Measurements from ENCODE around the gene TMEM232.

The TMEM232 gene

GRCh38 chr5:110525762-110526161 is 200.7 kb downstream of the TMEM232 start:
- no peak for DNase-seq (ENCODE audit: low read depth in 4 of 4, low spot score in 1 of 4)

- no peak for DNase-seq (ENCODE audit: low read depth in 4 of 4, low spot score in 1 of 4)
These were observed 209.1 kb downstream of the TMEM232 start for GRCh38 chr5:110517396-110517795.

GRCh38 chr5:110514030-110514429 is 212.4 kb downstream of the TMEM232 start:
- no peak for DNase-seq (ENCODE audit: low read depth in 4 of 4, low spot score in 1 of 4)

DNA sequence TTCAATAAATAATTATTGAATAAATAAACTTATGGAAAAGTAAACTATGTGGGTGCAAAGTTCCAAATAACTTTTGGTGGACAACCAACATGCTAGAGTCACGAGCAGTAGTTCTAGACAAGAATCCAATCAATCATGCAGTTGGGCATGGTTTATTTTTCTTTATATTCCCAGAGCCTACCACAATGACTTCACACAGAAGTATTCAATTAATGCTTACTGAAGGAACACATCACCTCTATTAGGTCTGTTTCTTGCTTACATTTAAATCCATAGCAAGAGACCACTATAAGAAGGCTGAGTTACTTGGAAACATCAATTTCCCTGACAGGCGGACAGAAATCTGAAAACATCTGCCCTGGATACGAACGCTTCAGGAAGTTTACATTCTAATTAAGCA is 214.2 kb downstream of the TMEM232 start:
- no peak for DNase-seq (ENCODE audit: low read depth in 4 of 4, low spot score in 1 of 4)

- no peak for DNase-seq (ENCODE audit: low read depth in 4 of 4, low spot score in 1 of 4)
These were observed 216.3 kb downstream of the TMEM232 start for GRCh38 chr5:110510146-110510545.

GRCh38 chr5:110507972-110508371 is 218.5 kb downstream of the TMEM232 start:
- DNase-seq (ENCODE audit: low read depth in 4 of 4, low spot score in 1 of 4): no peak

GRCh38 chr5:110506378-110506777 is 220.1 kb downstream of the TMEM232 start:
- DNase-seq (ENCODE audit: low read depth in 4 of 4, low spot score in 1 of 4): no peak

GRCh38 chr5:110496276-110496675 is 230.2 kb downstream of the TMEM232 start:
- DNase-seq (ENCODE audit: low read depth in 4 of 4, low spot score in 1 of 4): no peak

DNA sequence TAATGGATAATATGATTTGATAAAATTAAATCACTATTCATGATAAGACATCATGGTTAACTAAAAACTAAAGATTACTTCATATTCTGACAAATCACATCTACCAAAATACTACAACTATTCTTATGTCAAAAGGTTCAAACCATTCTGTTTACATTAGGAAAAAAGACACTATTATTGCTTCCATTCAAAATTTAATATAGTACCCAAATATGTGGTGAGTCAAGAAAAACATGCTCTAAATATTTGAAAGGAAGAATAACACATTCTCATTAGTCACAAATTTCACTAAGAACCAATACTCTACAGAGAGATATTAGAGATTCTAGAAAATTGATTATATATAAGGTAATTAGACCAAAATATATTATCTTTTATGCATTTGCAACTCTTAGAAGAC is 234.0 kb downstream of the TMEM232 start:
- no peak for DNase-seq (ENCODE audit: low read depth in 4 of 4, low spot score in 1 of 4)

GRCh38 chr5:110478895-110479294 is 247.6 kb downstream of the TMEM232 start:
- DNase-seq (ENCODE audit: low read depth in 4 of 4, low spot score in 1 of 4): no peak

- no peak for DNase-seq (ENCODE audit: low read depth in 4 of 4, low spot score in 1 of 4)
These were observed 248.6 kb downstream of the TMEM232 start for GRCh38 chr5:110477911-110478310.

- DNase-seq (ENCODE audit: low read depth in 4 of 4, low spot score in 1 of 4): no peak
These were observed 250.3 kb downstream of the TMEM232 start for GRCh38 chr5:110476164-110476563.

DNA sequence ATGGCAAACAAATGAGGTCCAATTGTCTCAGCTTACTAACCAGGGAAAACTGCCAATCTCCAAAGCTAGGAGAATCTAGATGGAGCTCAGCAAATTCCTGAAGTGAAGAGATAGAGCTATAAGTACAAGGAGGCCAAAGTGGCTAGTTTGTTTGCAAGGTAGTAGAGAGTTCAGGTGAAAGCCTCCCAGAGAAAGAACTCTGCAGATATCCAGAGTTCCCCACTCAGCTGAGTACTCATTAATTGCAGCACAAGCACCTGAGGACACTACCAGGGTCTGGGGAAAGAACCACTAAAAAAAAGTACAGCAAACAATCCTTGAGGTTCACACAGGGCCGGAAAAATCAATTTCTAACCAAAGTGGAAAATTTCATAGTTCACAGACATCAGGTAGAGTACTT is 250.9 kb downstream of the TMEM232 start:
- no peak for DNase-seq (ENCODE audit: low read depth in 4 of 4, low spot score in 1 of 4)

DNA sequence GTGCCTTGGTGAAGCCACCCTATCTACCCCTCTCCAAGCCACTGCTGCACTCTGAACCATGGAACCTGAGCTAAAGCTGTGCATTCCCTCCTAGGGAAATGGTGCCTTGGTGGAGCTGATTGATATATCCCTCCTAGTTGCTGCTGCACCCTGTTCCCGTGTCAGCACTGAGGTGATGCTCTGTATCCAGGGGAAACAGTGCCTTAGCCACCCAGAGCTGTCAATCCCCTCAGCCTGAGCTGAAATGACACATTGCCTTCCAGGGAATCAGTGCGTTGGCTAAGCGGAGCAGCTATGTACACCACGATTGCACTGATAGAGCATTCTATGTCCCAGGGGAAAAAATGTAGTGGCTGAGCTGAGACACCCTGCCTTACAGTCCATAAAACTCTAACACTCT is 257.0 kb downstream of the TMEM232 start:
- no peak for DNase-seq (ENCODE audit: low read depth in 4 of 4, low spot score in 1 of 4)

DNA sequence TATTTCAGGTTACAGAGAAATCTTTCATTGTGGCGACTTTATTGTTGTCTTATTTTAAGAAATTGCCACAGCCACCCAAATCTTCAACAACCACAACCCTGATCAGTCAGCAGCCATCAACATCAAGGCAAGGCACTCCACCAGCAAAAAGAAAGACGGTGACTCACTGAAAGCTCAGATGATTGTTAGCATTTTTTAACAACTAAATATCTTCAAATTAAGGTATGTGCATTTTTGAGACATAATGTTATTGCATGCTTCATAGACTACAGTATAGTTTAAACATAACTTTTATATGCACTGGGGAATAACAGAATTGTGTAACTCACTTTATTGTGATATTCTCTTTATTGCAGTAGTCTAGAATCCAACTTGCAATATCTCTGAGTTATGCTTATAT is 263.4 kb downstream of the TMEM232 start:
- DNase-seq (ENCODE audit: low read depth in 4 of 4, low spot score in 1 of 4): no peak

DNA sequence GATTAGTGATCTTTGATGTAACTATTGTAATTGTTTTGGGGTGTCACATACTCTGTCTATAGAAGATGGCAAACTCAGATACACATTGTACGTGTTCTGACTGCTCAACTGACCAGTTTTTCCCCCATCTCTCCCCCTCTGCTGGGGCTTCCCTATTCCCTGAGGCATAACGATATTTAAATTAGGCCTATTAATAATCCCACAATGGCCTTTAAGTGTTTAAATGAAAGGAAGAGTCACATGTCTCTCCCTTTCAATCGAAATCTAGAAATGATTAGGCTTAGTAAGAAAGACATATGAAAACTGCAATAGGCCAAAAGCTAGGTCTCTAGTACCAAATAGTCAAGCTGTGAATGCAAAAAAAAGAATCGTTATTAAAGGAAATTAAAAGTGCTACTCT is 265.6 kb downstream of the TMEM232 start:
- DNase-seq (ENCODE audit: low read depth in 4 of 4, low spot score in 1 of 4): no peak

GRCh38 chr5:110458313-110458712 is 268.2 kb downstream of the TMEM232 start:
- DNase-seq (ENCODE audit: low read depth in 4 of 4, low spot score in 1 of 4): no peak

DNA sequence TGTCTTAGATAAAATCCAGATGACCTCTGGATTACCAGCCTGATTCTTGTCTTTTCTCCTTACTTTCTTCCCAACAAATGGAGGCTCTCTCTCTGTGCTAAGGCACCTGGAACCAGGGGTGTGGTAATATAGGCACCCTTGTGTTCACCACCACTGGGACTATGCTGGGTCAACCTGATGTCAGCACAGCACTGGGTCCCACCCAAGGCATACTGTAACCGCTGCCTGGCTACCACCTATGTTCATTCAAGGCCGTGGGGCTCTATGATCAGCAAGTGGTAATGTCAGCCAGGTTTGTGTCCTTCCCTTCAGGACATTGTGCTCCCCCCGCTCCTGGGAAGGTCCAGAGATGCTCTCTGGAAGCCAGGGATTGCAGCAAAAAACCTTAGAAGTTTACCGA is 283.6 kb downstream of the TMEM232 start:
- DNase-seq (ENCODE audit: low read depth in 4 of 4, low spot score in 1 of 4): no peak

- no peak for DNase-seq (ENCODE audit: low read depth in 4 of 4, low spot score in 1 of 4)
These were observed 285.4 kb downstream of the TMEM232 start for GRCh38 chr5:110441035-110441434.

DNA sequence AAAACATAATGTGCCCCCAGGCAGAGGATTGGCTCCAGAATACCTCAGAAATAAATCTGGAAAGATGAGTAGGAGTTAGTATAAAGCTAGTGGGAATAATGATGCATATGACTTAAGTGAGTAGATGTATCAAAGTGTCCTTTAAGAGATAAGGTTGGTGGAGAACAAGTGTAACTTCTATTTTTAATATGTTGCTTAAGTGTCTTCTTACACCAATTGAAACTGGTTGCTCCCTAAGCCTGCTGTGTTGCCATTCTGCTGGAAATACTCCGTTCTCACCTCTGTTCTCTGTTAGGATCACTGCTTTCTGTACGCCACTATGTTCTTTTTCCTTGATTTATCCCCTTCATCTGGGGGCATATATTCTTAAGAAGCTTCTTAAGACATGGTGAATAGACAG is 286.4 kb downstream of the TMEM232 start:
- DNase-seq (ENCODE audit: low read depth in 4 of 4, low spot score in 1 of 4): no peak

- DNase-seq (ENCODE audit: low read depth in 4 of 4, low spot score in 1 of 4): no peak
These were observed 287.2 kb downstream of the TMEM232 start for GRCh38 chr5:110439296-110439695.

- no peak for DNase-seq (ENCODE audit: low read depth in 4 of 4, low spot score in 1 of 4)
These were observed 291.3 kb downstream of the TMEM232 start for GRCh38 chr5:110435207-110435606.

DNA sequence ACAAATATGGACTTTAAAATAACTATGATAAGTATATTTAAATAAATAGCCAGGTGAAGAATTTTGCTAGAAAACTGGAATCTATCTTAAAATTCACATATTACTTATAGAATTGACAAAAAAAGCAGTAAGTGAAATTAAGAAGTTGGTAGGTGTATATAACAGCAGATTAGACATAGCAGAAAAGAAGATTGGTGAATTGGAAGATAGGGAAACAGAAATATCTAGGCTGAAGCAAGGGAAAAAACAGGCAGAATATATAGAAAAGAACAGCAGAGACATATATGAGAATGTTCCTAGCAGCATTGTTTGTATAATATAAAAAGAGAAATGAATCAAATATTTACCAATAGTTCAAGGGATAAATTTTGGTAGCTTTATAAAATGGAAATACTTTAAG is 294.9 kb downstream of the TMEM232 start:
- DNase-seq (ENCODE audit: low read depth in 4 of 4, low spot score in 1 of 4): no peak

DNA sequence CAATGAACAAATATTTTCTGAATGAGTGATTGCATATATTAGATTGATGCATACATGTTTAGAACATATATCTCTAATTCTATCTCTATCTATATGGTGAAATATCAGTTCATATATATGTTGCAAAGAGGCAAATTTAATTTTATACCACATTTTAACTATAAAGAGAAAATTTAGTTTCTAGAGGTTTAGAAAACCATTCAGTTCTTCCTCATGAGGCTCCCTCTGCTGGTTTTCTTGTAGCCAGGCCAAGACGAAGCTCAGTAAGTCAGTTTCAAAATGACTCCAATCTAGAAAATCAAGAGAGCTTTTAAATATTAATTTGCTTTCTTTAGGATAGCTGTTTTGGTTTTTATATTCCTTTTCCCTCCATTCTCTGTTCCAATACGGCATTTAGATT is 312.1 kb downstream of the TMEM232 start:
- no peak for DNase-seq (ENCODE audit: low read depth in 4 of 4, low spot score in 1 of 4)

Measured in stimulated activated CD4-positive, alpha-beta T cell treated with anti-CD3 and anti-CD28 coated beads, Interleukin-1b, Interleukin-23, amount 100 ng/mL, for 24 hours (primary cell).